Heart left ventricle (tissue), 13 donors: ENCODE data around the gene ZNF853.

Experiments
- POLR2A ChIP-seq, 2 donors: fragments of 450-650 bp; IDR thresholded peaks; one replicate each; pipeline ENCODE4 v1.6.1; 2017; ENCODE audit warnings: antibody characterized with exemption in 2 of 2, mild to moderate bottlenecking in 2 of 2, moderate library complexity in 2 of 2
- TF ChIP-seq, protein P1 (sequence below), 12 donors: fragments of 200-600 bp; sonication (generic) in 4 of 12; IDR thresholded peaks; one replicate each; pipeline versions ENCODE4 v1.5.0 to v1.8.0; 2018 to 2022; ENCODE audit warnings: antibody characterized with exemption in 12 of 12, mild to moderate bottlenecking in 5 of 12
- donor health status: ischemic (EF 13 %, LVEDD 7.1; RV severe dilation, severe dysfunction).
- donor health status: DM: no; HTN: yes; CAD: no.
- donor health status: DM: no; HTN: no; CAD: no.
- donor health status: ischemic (EF 25% LVEDD 6.9; RV normal size, moderate dysfunction).
- donor health status: ischemic (EF 25% LVEDD 5.7; RV mildly dilated, moderate dysfunction).
- donor health status: ischemic (EF 35%, LVEDD 5.7; RV mildly dilated, moderate dysfunction).
- donor health status: nonischemic (EF 11% LVEDD 7.7; RV severe dilation, severe dysfunction).
- donor health status: DM: yes; HTN: yes; CAD: no.
- donor health status: PGD.
- donor health status: ischemic (EF 29% LVEDD 5.4; RV normal size, mild dysfunction).
- donor health status: nonischemic (EF 23%, LVEDD 6.1; RV moderate dilation, normal function).

DNA sequence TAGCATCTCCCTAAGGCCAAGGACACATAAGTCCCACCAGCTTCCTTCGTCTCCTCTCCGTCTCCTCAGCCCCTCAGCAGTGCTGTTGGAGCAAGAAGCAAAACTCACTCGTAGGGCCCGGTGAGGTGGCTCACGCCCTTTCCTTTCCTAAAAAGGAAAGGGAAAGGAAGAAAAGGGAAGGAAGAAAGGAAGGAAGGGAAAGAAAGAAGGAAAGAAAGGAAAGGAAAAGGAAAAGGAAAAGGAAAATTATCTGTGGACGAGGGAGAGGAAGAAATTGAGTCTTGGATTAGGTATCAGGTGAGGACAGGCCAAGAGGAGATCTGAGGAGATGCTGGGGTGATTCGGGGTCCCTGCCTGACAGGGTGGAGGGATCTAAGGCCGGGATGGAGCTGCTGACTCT lies 18.6 kb downstream of the ZNF853 start:
- TF ChIP-seq, protein P1, sequence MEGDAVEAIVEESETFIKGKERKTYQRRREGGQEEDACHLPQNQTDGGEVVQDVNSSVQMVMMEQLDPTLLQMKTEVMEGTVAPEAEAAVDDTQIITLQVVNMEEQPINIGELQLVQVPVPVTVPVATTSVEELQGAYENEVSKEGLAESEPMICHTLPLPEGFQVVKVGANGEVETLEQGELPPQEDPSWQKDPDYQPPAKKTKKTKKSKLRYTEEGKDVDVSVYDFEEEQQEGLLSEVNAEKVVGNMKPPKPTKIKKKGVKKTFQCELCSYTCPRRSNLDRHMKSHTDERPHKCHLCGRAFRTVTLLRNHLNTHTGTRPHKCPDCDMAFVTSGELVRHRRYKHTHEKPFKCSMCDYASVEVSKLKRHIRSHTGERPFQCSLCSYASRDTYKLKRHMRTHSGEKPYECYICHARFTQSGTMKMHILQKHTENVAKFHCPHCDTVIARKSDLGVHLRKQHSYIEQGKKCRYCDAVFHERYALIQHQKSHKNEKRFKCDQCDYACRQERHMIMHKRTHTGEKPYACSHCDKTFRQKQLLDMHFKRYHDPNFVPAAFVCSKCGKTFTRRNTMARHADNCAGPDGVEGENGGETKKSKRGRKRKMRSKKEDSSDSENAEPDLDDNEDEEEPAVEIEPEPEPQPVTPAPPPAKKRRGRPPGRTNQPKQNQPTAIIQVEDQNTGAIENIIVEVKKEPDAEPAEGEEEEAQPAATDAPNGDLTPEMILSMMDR (IDR thresholded peaks at IDR 0.05) = no peak
- TF ChIP-seq POLR2A (IDR thresholded peaks at IDR 0.05) = no peak
